ENCODE results near the gene FBXL22. TPM values are rescaled to one million over a fixed set of nuclear protein-coding genes. Genes with fewer than 3 reads are reported as not detected.

Gene FBXL22
- polyA plus RNA-seq, 1 donor: 6.3 TPM

GRCh38 chr15:63564093-63564492, 33.1 kb upstream of the FBXL22 start:
- no peak for DNase-seq
- WGBS (ENCODE audit: insufficient coverage, low lambda C conversion rate): 60% methylated on average over 1 of the region's 3 CpGs
- H3K27ac ChIP-seq (ENCODE audit: low read length): no peak overlapping the region
- H3K36me3 ChIP-seq (ENCODE audit: control insufficient read depth, insufficient read depth, low read length): peaks cover 40% of the 10 kb centered on the region
- H3K27me3 ChIP-seq (ENCODE audit: control insufficient read depth, insufficient read depth, low read length): no peaks in the 10 kb centered on the region
- no peaks in the 10 kb centered on the region for H3K9me3 ChIP-seq (ENCODE audit: control insufficient read depth, low read depth, low read length)
- H3K4me3 ChIP-seq (ENCODE audit: low read length): no peak overlapping the region
- no peaks in the 10 kb centered on the region for H3K4me1 ChIP-seq (ENCODE audit: control insufficient read depth, insufficient read depth, low read length)

GRCh38 chr15:63565536-63566186, 31.5 kb upstream of the FBXL22 start:
- no peak for DNase-seq
- WGBS (ENCODE audit: insufficient coverage, low lambda C conversion rate): 100% methylated on average over 1 of the region's 2 CpGs
- H3K9me3 ChIP-seq (ENCODE audit: control insufficient read depth, low read depth, low read length): no peaks in the 10 kb centered on the region

GRCh38 chr15:63572749-63573464, 24.3 kb upstream of the FBXL22 start:
- H3K27ac ChIP-seq (ENCODE audit: low read length): no peak overlapping the region
- 83% methylated on average over 1 of the region's 7 CpGs for WGBS (ENCODE audit: insufficient coverage, low lambda C conversion rate)
- H3K36me3 ChIP-seq (ENCODE audit: control insufficient read depth, insufficient read depth, low read length): peaks cover 36% of the 10 kb centered on the region
- no peaks in the 10 kb centered on the region for H3K4me1 ChIP-seq (ENCODE audit: control insufficient read depth, insufficient read depth, low read length)
- no peak overlapping the region for H3K4me3 ChIP-seq (ENCODE audit: low read length)
- no peaks in the 10 kb centered on the region for H3K27me3 ChIP-seq (ENCODE audit: control insufficient read depth, insufficient read depth, low read length)
- no peak for DNase-seq
- no peaks in the 10 kb centered on the region for H3K9me3 ChIP-seq (ENCODE audit: control insufficient read depth, low read depth, low read length)

More at GRCh38 chr15:63565536-63566186, 31.5 kb upstream of the FBXL22 start:
- Histone ChIP-seq H3K36me3 (ENCODE audit: control insufficient read depth, insufficient read depth, low read length) (peaks cover 43% of the 10 kb centered on the region), H3K27me3 (ENCODE audit: control insufficient read depth, insufficient read depth, low read length) (no peaks in the 10 kb centered on the region), H3K4me1 (ENCODE audit: control insufficient read depth, insufficient read depth, low read length) (no peaks in the 10 kb centered on the region), H3K4me3 (ENCODE audit: low read length) (no peak overlapping the region), H3K27ac (ENCODE audit: low read length) (no peak overlapping the region)

GRCh38 chr15:63573533-63573932, 23.7 kb upstream of the FBXL22 start:
- Histone ChIP-seq H3K4me3 (ENCODE audit: low read length) (no peak overlapping the region), H3K27ac (ENCODE audit: low read length) (no peak overlapping the region), H3K9me3 (ENCODE audit: control insufficient read depth, low read depth, low read length) (no peaks in the 10 kb centered on the region), H3K27me3 (ENCODE audit: control insufficient read depth, insufficient read depth, low read length) (no peaks in the 10 kb centered on the region), H3K36me3 (ENCODE audit: control insufficient read depth, insufficient read depth, low read length) (peaks cover 38% of the 10 kb centered on the region), H3K4me1 (ENCODE audit: control insufficient read depth, insufficient read depth, low read length) (no peaks in the 10 kb centered on the region)
- DNase-seq: no peak

- Histone ChIP-seq H3K9me3 (ENCODE audit: control insufficient read depth, low read depth, low read length) (no peaks in the 10 kb centered on the region), H3K4me1 (ENCODE audit: control insufficient read depth, insufficient read depth, low read length) (no peaks in the 10 kb centered on the region), H3K36me3 (ENCODE audit: control insufficient read depth, insufficient read depth, low read length) (peaks cover 32% of the 10 kb centered on the region), H3K27ac (ENCODE audit: low read length) (no peak overlapping the region), H3K27me3 (ENCODE audit: control insufficient read depth, insufficient read depth, low read length) (no peaks in the 10 kb centered on the region), H3K4me3 (ENCODE audit: low read length) (no peak overlapping the region)
- no CpG with 5 or more reads among the region's 1 CpG for WGBS (ENCODE audit: insufficient coverage, low lambda C conversion rate)
- DNase-seq: no peak
Measured at GRCh38 chr15:63575312-63575711, 21.9 kb upstream of the FBXL22 start.

- H3K4me1 ChIP-seq (ENCODE audit: control insufficient read depth, insufficient read depth, low read length): no peaks in the 10 kb centered on the region
- H3K9me3 ChIP-seq (ENCODE audit: control insufficient read depth, low read depth, low read length): no peaks in the 10 kb centered on the region
- WGBS (ENCODE audit: insufficient coverage, low lambda C conversion rate): no CpG with 5 or more reads among the region's 6 CpGs
- DNase-seq: no peak
- no peak overlapping the region for H3K4me3 ChIP-seq (ENCODE audit: low read length)
- H3K27ac ChIP-seq (ENCODE audit: low read length): no peak overlapping the region
- no peaks in the 10 kb centered on the region for H3K27me3 ChIP-seq (ENCODE audit: control insufficient read depth, insufficient read depth, low read length)
- H3K36me3 ChIP-seq (ENCODE audit: control insufficient read depth, insufficient read depth, low read length): peaks cover 28% of the 10 kb centered on the region
Measured at GRCh38 chr15:63576441-63576840, 20.7 kb upstream of the FBXL22 start.

- Histone ChIP-seq H3K36me3 (ENCODE audit: control insufficient read depth, insufficient read depth, low read length) (peaks cover 36% of the 10 kb centered on the region), H3K4me1 (ENCODE audit: control insufficient read depth, insufficient read depth, low read length) (no peaks in the 10 kb centered on the region)
- DNase-seq: no peak
Measured at GRCh38 chr15:63582179-63582578, 15.0 kb upstream of the FBXL22 start.

GRCh38 chr15:63582718-63583426, 14.3 kb upstream of the FBXL22 start:
- WGBS (ENCODE audit: insufficient coverage, low lambda C conversion rate): no CpG with 5 or more reads among the region's 2 CpGs
- Histone ChIP-seq H3K27me3 (ENCODE audit: control insufficient read depth, insufficient read depth, low read length) (no peaks in the 10 kb centered on the region), H3K9me3 (ENCODE audit: control insufficient read depth, low read depth, low read length) (no peaks in the 10 kb centered on the region), H3K4me3 (ENCODE audit: low read length) (no peak overlapping the region), H3K36me3 (ENCODE audit: control insufficient read depth, insufficient read depth, low read length) (peaks cover 32% of the 10 kb centered on the region), H3K27ac (ENCODE audit: low read length) (no peak overlapping the region), H3K4me1 (ENCODE audit: control insufficient read depth, insufficient read depth, low read length) (no peaks in the 10 kb centered on the region)
- no peak for DNase-seq

More at GRCh38 chr15:63582179-63582578, 15.0 kb upstream of the FBXL22 start:
- Histone ChIP-seq H3K27me3 (ENCODE audit: control insufficient read depth, insufficient read depth, low read length) (no peaks in the 10 kb centered on the region), H3K9me3 (ENCODE audit: control insufficient read depth, low read depth, low read length) (no peaks in the 10 kb centered on the region), H3K27ac (ENCODE audit: low read length) (no peak overlapping the region), H3K4me3 (ENCODE audit: low read length) (no peak overlapping the region)

GRCh38 chr15:63586790-63587189, 10.4 kb upstream of the FBXL22 start:
- peaks cover 56% of the 10 kb centered on the region for H3K36me3 ChIP-seq (ENCODE audit: control insufficient read depth, insufficient read depth, low read length)
- no peaks in the 10 kb centered on the region for H3K27me3 ChIP-seq (ENCODE audit: control insufficient read depth, insufficient read depth, low read length)
- no peaks in the 10 kb centered on the region for H3K4me1 ChIP-seq (ENCODE audit: control insufficient read depth, insufficient read depth, low read length)
- no peak for DNase-seq
- WGBS (ENCODE audit: insufficient coverage, low lambda C conversion rate): 100% methylated on average over 1 of the region's 5 CpGs
- no peak overlapping the region for H3K4me3 ChIP-seq (ENCODE audit: low read length)
- H3K9me3 ChIP-seq (ENCODE audit: control insufficient read depth, low read depth, low read length): no peaks in the 10 kb centered on the region
- no peak overlapping the region for H3K27ac ChIP-seq (ENCODE audit: low read length)

GRCh38 chr15:63587527-63587926, 9.7 kb upstream of the FBXL22 start:
- no peaks in the 10 kb centered on the region for H3K4me1 ChIP-seq (ENCODE audit: control insufficient read depth, insufficient read depth, low read length)
- WGBS (ENCODE audit: insufficient coverage, low lambda C conversion rate): 56% methylated on average over 1 of the region's 2 CpGs
- H3K36me3 ChIP-seq (ENCODE audit: control insufficient read depth, insufficient read depth, low read length): peaks cover 52% of the 10 kb centered on the region

More at GRCh38 chr15:63587527-63587926, 9.7 kb upstream of the FBXL22 start:
- no peak for DNase-seq
- no peak overlapping the region for H3K4me3 ChIP-seq (ENCODE audit: low read length)
- H3K27me3 ChIP-seq (ENCODE audit: control insufficient read depth, insufficient read depth, low read length): no peaks in the 10 kb centered on the region
- no peaks in the 10 kb centered on the region for H3K9me3 ChIP-seq (ENCODE audit: control insufficient read depth, low read depth, low read length)
- H3K27ac ChIP-seq (ENCODE audit: low read length): no peak overlapping the region

Measured in large intestine (tissue), 3 donors.